ENCODE measurements around the gene ELMOD3.

DNA sequence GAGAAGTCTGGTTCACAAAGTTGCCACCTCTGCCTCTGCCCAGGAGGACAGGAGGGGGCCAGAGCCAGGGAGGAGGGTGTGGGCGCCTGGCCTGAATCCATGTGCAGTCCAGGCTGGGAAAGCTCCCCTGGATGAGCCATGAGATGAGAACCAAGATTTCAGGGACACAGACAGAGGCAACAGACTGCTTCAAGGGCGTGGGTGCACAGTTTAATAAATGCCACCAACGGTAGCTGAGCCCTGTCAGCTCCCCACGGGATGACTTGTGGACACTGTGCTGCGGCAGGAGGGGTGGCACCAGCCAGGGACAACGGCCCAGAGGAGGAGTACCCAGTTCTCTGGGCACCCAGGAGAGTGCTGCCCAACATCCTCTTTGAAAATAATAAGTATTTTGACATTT, 40.4 kb downstream of the ELMOD3 start:
- TF ChIP-seq, protein P1, sequence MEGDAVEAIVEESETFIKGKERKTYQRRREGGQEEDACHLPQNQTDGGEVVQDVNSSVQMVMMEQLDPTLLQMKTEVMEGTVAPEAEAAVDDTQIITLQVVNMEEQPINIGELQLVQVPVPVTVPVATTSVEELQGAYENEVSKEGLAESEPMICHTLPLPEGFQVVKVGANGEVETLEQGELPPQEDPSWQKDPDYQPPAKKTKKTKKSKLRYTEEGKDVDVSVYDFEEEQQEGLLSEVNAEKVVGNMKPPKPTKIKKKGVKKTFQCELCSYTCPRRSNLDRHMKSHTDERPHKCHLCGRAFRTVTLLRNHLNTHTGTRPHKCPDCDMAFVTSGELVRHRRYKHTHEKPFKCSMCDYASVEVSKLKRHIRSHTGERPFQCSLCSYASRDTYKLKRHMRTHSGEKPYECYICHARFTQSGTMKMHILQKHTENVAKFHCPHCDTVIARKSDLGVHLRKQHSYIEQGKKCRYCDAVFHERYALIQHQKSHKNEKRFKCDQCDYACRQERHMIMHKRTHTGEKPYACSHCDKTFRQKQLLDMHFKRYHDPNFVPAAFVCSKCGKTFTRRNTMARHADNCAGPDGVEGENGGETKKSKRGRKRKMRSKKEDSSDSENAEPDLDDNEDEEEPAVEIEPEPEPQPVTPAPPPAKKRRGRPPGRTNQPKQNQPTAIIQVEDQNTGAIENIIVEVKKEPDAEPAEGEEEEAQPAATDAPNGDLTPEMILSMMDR (IDR thresholded peaks at IDR 0.05; ENCODE audit: low read depth, low read length): no peak
- TF ChIP-seq POLR2A (IDR thresholded peaks at IDR 0.05; ENCODE audit: extremely low read depth, insufficient read length): no peak
- TF ChIP-seq, protein P2, sequence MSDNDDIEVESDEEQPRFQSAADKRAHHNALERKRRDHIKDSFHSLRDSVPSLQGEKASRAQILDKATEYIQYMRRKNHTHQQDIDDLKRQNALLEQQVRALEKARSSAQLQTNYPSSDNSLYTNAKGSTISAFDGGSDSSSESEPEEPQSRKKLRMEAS (IDR thresholded peaks at IDR 0.05; ENCODE audit: low read depth, low read length): no peak

Data from NB4 (cell line).